ENCODE data around the gene TRIO.

TRIO gene

GRCh38 chr5:14408969-14409586, 265.9 kb downstream of the TRIO start:
- no peak overlapping the region for H3K4me3 ChIP-seq (ENCODE audit: low read length)
- no peaks in the 10 kb centered on the region for H3F3A ChIP-seq (ENCODE audit: insufficient read depth, low read length)
- H3K27ac ChIP-seq (ENCODE audit: low read length) = no peak overlapping the region
- H2AFZ ChIP-seq (ENCODE audit: low read length) = no peak overlapping the region
- H3K36me3 ChIP-seq (replicated peaks; ENCODE audit: insufficient read depth, low read length) = no peaks in the 10 kb centered on the region
- H3K9ac ChIP-seq (ENCODE audit: low read length) = no peak overlapping the region
- no peaks in the 10 kb centered on the region for H4K20me1 ChIP-seq (ENCODE audit: insufficient read depth, low read length)
- no peak for DNase-seq
- no peaks in the 10 kb centered on the region for H3K79me2 ChIP-seq (ENCODE audit: low read length)
- H3K4me2 ChIP-seq (ENCODE audit: low read depth, low read length) = no peak overlapping the region
- H3K27me3 ChIP-seq (replicated peaks; ENCODE audit: insufficient read depth, low read length) = no peaks in the 10 kb centered on the region
- H3K9me2 ChIP-seq (replicated peaks; ENCODE audit: insufficient read depth, low read length) = no peaks in the 10 kb centered on the region
- no peak for TF ChIP-seq CTCF (IDR thresholded peaks at IDR 0.05; ENCODE audit: low read length)
- no peak for TF ChIP-seq EZH2 (optimal IDR thresholded peaks at IDR 0.05; ENCODE audit: low read depth, low read length)
- TF ChIP-seq EZH2phosphoT487 (IDR thresholded peaks at IDR 0.05; ENCODE audit: low read length) = no peak
- H3K4me1 ChIP-seq (ENCODE audit: low read length) = no peaks in the 10 kb centered on the region
- no peaks in the 10 kb centered on the region for H3K9me3 ChIP-seq (replicated peaks; ENCODE audit: insufficient read depth, low read length)

GRCh38 chr5:14410068-14410393, 266.9 kb downstream of the TRIO start:
- no peak overlapping the region for H3K4me3 ChIP-seq (ENCODE audit: low read length)
- H3K27me3 ChIP-seq (replicated peaks; ENCODE audit: insufficient read depth, low read length) = no peaks in the 10 kb centered on the region
- no peak overlapping the region for H2AFZ ChIP-seq (ENCODE audit: low read length)
- TF ChIP-seq CTCF (IDR thresholded peaks at IDR 0.05; ENCODE audit: low read length) = no peak
- no peaks in the 10 kb centered on the region for H3K9me3 ChIP-seq (replicated peaks; ENCODE audit: insufficient read depth, low read length)
- H3K4me2 ChIP-seq (ENCODE audit: low read depth, low read length) = no peak overlapping the region
- H4K20me1 ChIP-seq (ENCODE audit: insufficient read depth, low read length) = no peaks in the 10 kb centered on the region
- no peaks in the 10 kb centered on the region for H3F3A ChIP-seq (ENCODE audit: insufficient read depth, low read length)
- no peak overlapping the region for H3K9ac ChIP-seq (ENCODE audit: low read length)
- DNase-seq = no peak
- H3K27ac ChIP-seq (ENCODE audit: low read length) = no peak overlapping the region
- no peaks in the 10 kb centered on the region for H3K36me3 ChIP-seq (replicated peaks; ENCODE audit: insufficient read depth, low read length)
- H3K79me2 ChIP-seq (ENCODE audit: low read length) = no peaks in the 10 kb centered on the region
- no peaks in the 10 kb centered on the region for H3K9me2 ChIP-seq (replicated peaks; ENCODE audit: insufficient read depth, low read length)
- no peaks in the 10 kb centered on the region for H3K4me1 ChIP-seq (ENCODE audit: low read length)

- Histone ChIP-seq H3K9me2 (replicated peaks; ENCODE audit: insufficient read depth, low read length) (no peaks in the 10 kb centered on the region), H2AFZ (ENCODE audit: low read length) (no peak overlapping the region), H3K79me2 (ENCODE audit: low read length) (no peaks in the 10 kb centered on the region), H3K27ac (ENCODE audit: low read length) (no peak overlapping the region), H3K9ac (ENCODE audit: low read length) (no peak overlapping the region), H3K27me3 (replicated peaks; ENCODE audit: insufficient read depth, low read length) (no peaks in the 10 kb centered on the region), H3K4me3 (ENCODE audit: low read length) (no peak overlapping the region), H3K4me2 (ENCODE audit: low read depth, low read length) (no peak overlapping the region), H4K20me1 (ENCODE audit: insufficient read depth, low read length) (no peaks in the 10 kb centered on the region), H3K9me3 (replicated peaks; ENCODE audit: insufficient read depth, low read length) (no peaks in the 10 kb centered on the region), H3K36me3 (replicated peaks; ENCODE audit: insufficient read depth, low read length) (no peaks in the 10 kb centered on the region), H3F3A (ENCODE audit: insufficient read depth, low read length) (no peaks in the 10 kb centered on the region), H3K4me1 (ENCODE audit: low read length) (no peaks in the 10 kb centered on the region)
- TF ChIP-seq CTCF (IDR thresholded peaks at IDR 0.05; ENCODE audit: low read length) = no peak
- TF ChIP-seq EZH2phosphoT487 (IDR thresholded peaks at IDR 0.05; ENCODE audit: low read length) = no peak
- TF ChIP-seq EZH2 (optimal IDR thresholded peaks at IDR 0.05; ENCODE audit: low read depth, low read length) = no peak
- no peak for DNase-seq
Observed at GRCh38 chr5:14410394-14411201, 267.5 kb downstream of the TRIO start.
